ENCODE data around the gene TMEM14B. TPM values are rescaled to one million over a fixed set of nuclear protein-coding genes. Genes with fewer than 3 reads are reported as not detected.
"Not testable (repeated sequence)": the region's sequence is repeated elsewhere in the genome, so short reads cannot be mapped to it uniquely, and the experiment has no call there.

The TMEM14B gene
- polyA plus RNA-seq, result 100 to 1,000 TPM; 111 to 183 (median 126) TPM

GRCh38 chr6:10747251-10747972 is at the start of gene TMEM14B:
Gene TMEM14B, plus strand, starts transcription at chr6:10747805. Its CDS starts 1,441 bp downstream, at chr6:10749246.
- Mint-ChIP-seq H3K4me1 (peaks cover 54 to 61% of the 10 kb centered on the region in 2 donors), H3K4me3 (peak within 1 kb of the TSS; percentile 92 to 97 (median 93)), H3K27me3 (ENCODE audit: low read depth in 3 of 3) (peaks cover 9 to 35% (median 23%) of the 10 kb centered on the region in 3 donors), H3K9me3 (no peaks in the 10 kb centered on the region), H3K27ac (peak within 1 kb of the TSS; percentile 85 to 93 (median 92)), H3K36me3 (peaks cover 0 to 12% (median 0%) of the 10 kb centered on the region in 3 donors)
- peak; percentile 98 for DNase-seq

GRCh38 chr6:10713962-10714361 is 33.6 kb upstream of the TMEM14B start:
- peaks cover 6 to 7% of the 10 kb centered on the region in 2 donors for H3K4me1 Mint-ChIP-seq
- peak overlapping the region in 1 of 6 donors; percentile 20 for H3K27ac Mint-ChIP-seq
- DNase-seq, result no peak
- H3K27me3 Mint-ChIP-seq (ENCODE audit: low read depth in 3 of 3), result peaks cover 0 to 12% (median 5%) of the 10 kb centered on the region in 3 donors
- no peaks in the 10 kb centered on the region for H3K9me3 Mint-ChIP-seq
- peaks cover 2 to 12% (median 3%) of the 10 kb centered on the region in 3 donors for H3K36me3 Mint-ChIP-seq
- no peak overlapping the region for H3K4me3 Mint-ChIP-seq

- peaks cover 0 to 1% (median 0%) of the 10 kb centered on the region in 6 donors for H3K9me3 Mint-ChIP-seq
- peak overlapping the region; percentile 75 to 90 (median 85) for H3K4me3 Mint-ChIP-seq
- peaks cover 50 to 52% of the 10 kb centered on the region in 2 donors for H3K4me1 Mint-ChIP-seq
- DNase-seq, result peak; percentile 41 to 57 (median 54)
- peaks cover 0 to 3% (median 0%) of the 10 kb centered on the region in 3 donors for H3K36me3 Mint-ChIP-seq
- peak overlapping the region; percentile 25 to 92 (median 80) for H3K27ac Mint-ChIP-seq
- H3K27me3 Mint-ChIP-seq (ENCODE audit: low read depth in 3 of 3), result peaks cover 8 to 26% (median 12%) of the 10 kb centered on the region in 3 donors
Measured at GRCh38 chr6:10719296-10719963, 28.2 kb upstream of the TMEM14B start.

DNA sequence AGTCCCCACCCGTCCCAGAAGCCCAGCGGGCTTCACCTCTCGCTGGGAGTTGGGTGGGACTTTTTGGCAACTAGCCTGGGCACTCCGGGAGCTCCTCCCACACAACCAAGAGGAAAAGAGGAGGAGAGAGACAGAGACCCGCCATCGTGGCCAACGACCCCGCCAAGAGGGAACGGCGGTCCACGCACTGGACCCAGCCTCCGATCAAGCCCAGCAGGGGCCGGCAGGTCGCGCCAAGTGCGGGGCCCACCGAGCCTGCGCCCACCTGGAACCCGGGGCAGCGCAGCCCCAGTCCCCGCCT is 27.7 kb upstream of the TMEM14B start:
- Mint-ChIP-seq H3K4me1 (peaks cover 50 to 52% of the 10 kb centered on the region in 2 donors), H3K4me3 (peak overlapping the region; percentile 75 to 90 (median 85)), H3K9me3 (peaks cover 0 to 1% (median 0%) of the 10 kb centered on the region in 6 donors), H3K27me3 (ENCODE audit: low read depth in 3 of 3) (peaks cover 10 to 26% (median 15%) of the 10 kb centered on the region in 3 donors), H3K36me3 (peaks cover 0 to 3% (median 0%) of the 10 kb centered on the region in 3 donors), H3K27ac (peak overlapping the region in 5 of 6 donors; percentile 69 to 92 (median 84))
- DNase-seq, result no peak

- H3K4me1 Mint-ChIP-seq, result peaks cover 52 to 53% of the 10 kb centered on the region in 2 donors
- H3K9me3 Mint-ChIP-seq, result peaks cover 0 to 1% (median 0%) of the 10 kb centered on the region in 6 donors
- peak; percentile 64 to 69 (median 67) for DNase-seq
- peaks cover 13 to 26% (median 19%) of the 10 kb centered on the region in 3 donors for H3K27me3 Mint-ChIP-seq (ENCODE audit: low read depth in 3 of 3)
- H3K27ac Mint-ChIP-seq, result peak overlapping the region in 5 of 6 donors; percentile 48 to 72 (median 65)
- H3K4me3 Mint-ChIP-seq, result peak overlapping the region; percentile 62 to 92 (median 90)
- H3K36me3 Mint-ChIP-seq, result peaks cover 0 to 3% (median 0%) of the 10 kb centered on the region in 3 donors
Measured at GRCh38 chr6:10720265-10720959, 27.2 kb upstream of the TMEM14B start.

DNA sequence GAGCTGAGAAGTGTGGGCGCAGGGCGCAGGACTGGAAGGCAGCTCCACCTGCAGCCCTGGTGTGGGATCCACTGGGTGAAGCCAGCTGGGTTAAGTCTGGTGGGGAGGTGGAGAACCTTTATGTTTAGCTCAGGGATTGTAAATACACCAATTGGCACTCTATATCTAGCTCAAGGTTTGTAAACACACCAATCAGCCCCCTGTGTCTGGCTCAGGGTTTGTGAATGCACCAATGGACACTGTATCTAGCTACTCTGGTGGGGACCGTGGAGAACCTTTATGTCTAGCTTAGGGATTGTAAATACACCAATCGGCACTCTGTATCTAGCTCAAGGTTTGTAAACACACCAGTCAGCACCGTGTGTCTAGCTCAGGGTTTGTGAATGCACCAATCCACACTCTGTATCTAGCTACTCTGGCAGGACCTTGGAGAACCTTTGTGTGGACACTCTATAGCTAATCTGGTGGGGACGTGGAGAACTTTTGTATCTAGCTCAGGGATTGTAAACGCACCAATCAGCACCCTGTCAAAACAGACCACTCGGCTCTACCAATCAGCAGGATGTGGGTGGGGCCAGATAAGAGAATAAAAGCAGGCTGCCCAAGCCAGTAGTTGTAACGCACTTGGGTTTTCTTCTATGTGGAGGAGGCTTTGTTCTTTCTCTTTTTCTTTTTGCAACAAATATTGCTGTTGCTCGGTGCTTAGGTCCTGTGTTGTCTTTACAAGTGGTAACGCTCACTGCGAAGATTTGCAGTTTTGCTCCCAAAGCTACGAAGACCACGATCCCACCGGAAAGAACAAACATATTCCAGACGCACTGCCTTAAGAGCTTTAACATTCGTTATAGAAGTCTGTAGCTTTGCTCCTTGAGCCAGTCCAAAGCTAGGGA is 26.4 kb upstream of the TMEM14B start:
- not testable (repeated sequence) for H3K9me3 Mint-ChIP-seq, DNase-seq, H3K36me3 Mint-ChIP-seq
- Mint-ChIP-seq H3K27me3 (ENCODE audit: low read depth in 3 of 3) (peaks cover 15 to 28% (median 23%) of the 10 kb centered on the region in 3 donors), H3K4me1 (peaks cover 59 to 61% of the 10 kb centered on the region in 2 donors), H3K4me3 (peak overlapping the region; percentile 83 to 92 (median 90)), H3K27ac (peak overlapping the region in 4 of 6 donors; percentile 60 to 79 (median 74))

- Mint-ChIP-seq H3K36me3 (peaks cover 0 to 3% (median 0%) of the 10 kb centered on the region in 3 donors), H3K27ac (peak overlapping the region in 5 of 6 donors; percentile 45 to 88 (median 77)), H3K9me3 (peaks cover 0 to 1% (median 0%) of the 10 kb centered on the region in 6 donors), H3K4me3 (peak overlapping the region; percentile 83 to 92 (median 90)), H3K4me1 (peaks cover 67 to 69% of the 10 kb centered on the region in 2 donors), H3K27me3 (ENCODE audit: low read depth in 3 of 3) (peaks cover 19 to 34% (median 28%) of the 10 kb centered on the region in 3 donors)
- DNase-seq, result no peak
Measured at GRCh38 chr6:10721850-10722569, 25.6 kb upstream of the TMEM14B start.

DNA sequence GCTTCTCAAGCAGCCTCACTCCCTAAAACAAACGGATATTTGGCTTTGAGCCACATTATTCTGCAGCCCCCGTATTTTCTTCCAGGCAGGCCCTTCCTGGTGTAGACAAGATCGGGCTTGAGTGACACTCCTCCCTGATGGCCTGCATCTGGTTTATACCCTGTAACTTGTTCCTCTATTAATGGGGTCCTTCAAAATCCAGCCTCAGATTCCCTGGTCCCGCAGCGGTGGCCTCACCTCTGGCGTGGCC is 25.1 kb upstream of the TMEM14B start:
- Mint-ChIP-seq H3K4me1 (peaks cover 71 to 73% of the 10 kb centered on the region in 2 donors), H3K27ac (peak overlapping the region in 5 of 6 donors; percentile 45 to 88 (median 80)), H3K4me3 (peak overlapping the region; percentile 83 to 92 (median 90)), H3K9me3 (peaks cover 0 to 1% (median 0%) of the 10 kb centered on the region in 6 donors), H3K36me3 (peaks cover 0 to 3% (median 0%) of the 10 kb centered on the region in 3 donors), H3K27me3 (ENCODE audit: low read depth in 3 of 3) (peaks cover 19 to 31% (median 27%) of the 10 kb centered on the region in 3 donors)
- DNase-seq, result no peak

DNA sequence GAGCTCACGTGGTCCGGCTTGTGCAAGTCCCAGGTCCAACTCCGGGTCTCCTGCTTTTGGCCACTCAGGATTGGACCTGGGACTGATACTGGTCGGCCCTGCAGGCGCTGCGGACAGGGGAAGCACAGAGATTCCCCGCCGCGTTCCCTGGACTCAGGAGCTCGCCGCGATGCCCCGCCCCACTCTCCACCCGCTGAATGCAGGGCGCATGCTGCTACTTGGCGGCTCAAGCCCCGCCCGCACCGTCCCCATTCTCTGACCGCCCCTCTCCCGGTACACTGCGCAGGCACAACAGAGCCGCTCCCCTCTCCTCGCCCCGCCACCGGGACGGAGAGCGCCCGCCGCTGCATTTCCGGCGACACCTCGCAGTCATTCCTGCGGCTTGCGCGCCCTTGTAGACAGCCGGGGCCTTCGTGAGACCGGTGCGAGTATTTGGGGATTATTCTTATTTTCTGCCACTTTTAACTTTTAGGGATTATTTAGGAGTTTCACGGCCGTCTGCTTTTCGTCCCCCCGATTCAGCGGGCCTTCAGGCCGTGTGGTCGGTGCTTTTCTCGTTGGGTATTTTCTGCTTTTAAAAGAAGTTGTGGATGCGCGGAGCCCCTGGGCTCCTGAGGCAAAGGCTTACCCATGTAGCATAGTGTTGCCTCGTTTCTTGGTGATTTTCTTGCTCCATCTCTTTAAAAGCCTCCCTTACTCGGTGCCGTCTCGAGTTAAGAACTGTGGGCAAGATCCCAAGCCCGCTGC is 24.6 kb upstream of the TMEM14B start, which contains the start of gene TMEM14C:
Gene TMEM14C (plus strand): TSS at position 251 of the 747 bp plus-strand sequence. CDS start 1,544 bp downstream, outside the sequence.
- H3K4me1 Mint-ChIP-seq, result peaks cover 74 to 77% of the 10 kb centered on the region in 2 donors
- peaks cover 19 to 30% (median 28%) of the 10 kb centered on the region in 3 donors for H3K27me3 Mint-ChIP-seq (ENCODE audit: low read depth in 3 of 3)
- peak within 1 kb of the TSS; percentile 8 to 89 (median 82) for H3K27ac Mint-ChIP-seq
- peak within 1 kb of the TSS; percentile 83 to 92 (median 90) for H3K4me3 Mint-ChIP-seq
- peak; percentile 66 to 74 (median 71) for DNase-seq
- H3K9me3 Mint-ChIP-seq, result peaks cover 0 to 1% (median 0%) of the 10 kb centered on the region in 6 donors
- peaks cover 0 to 3% (median 0%) of the 10 kb centered on the region in 3 donors for H3K36me3 Mint-ChIP-seq

DNA sequence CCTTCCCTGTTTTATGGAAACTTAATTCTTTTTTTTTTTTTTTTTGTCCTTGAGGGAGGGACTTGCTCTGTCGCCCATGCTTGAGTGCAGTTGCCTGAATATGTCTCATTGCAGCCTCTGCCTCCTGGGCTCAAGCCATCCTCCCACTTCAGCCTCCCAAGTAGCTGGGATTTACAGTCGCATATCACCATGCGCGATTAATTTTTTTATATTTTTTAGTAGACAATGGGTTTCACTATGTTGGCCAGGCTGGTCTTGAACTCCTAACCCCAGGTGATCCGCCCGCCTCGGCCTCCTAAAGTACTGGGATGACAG is 24.1 kb upstream of the TMEM14B start:
- Mint-ChIP-seq H3K27ac (peak overlapping the region in 5 of 6 donors; percentile 74 to 89 (median 83)), H3K4me1 (peaks cover 75 to 81% of the 10 kb centered on the region in 2 donors)

GRCh38 chr6:10725044-10725443 is 22.6 kb upstream of the TMEM14B start:
- peaks cover 17 to 42% (median 33%) of the 10 kb centered on the region in 3 donors for H3K27me3 Mint-ChIP-seq (ENCODE audit: low read depth in 3 of 3)
- DNase-seq, result no peak
- H3K27ac Mint-ChIP-seq, result peak overlapping the region in 2 of 6 donors; percentile 6 to 41
- H3K4me1 Mint-ChIP-seq, result peaks cover 61 to 69% of the 10 kb centered on the region in 2 donors
- H3K9me3 Mint-ChIP-seq, result no peaks in the 10 kb centered on the region
- H3K36me3 Mint-ChIP-seq, result no peaks in the 10 kb centered on the region
- H3K4me3 Mint-ChIP-seq, result no peak overlapping the region

More for the DNA sequence above, 24.1 kb upstream of the TMEM14B start:
- Mint-ChIP-seq H3K9me3 (peaks cover 0 to 1% (median 0%) of the 10 kb centered on the region in 6 donors), H3K27me3 (ENCODE audit: low read depth in 3 of 3) (peaks cover 20 to 33% (median 33%) of the 10 kb centered on the region in 3 donors), H3K36me3 (peaks cover 0 to 3% (median 0%) of the 10 kb centered on the region in 3 donors), H3K4me3 (peak overlapping the region; percentile 83 to 92 (median 90))
- DNase-seq, result no peak

Data from immature natural killer cell (primary cell).